Brain microvascular endothelial cell (primary cell): ENCODE data around the gene IL15RA.

Source experiments
- DNase-seq: peaks from one replicate; pipeline ENCODE4 v3.0.0-alpha.2; 2020
- H3K27ac ChIP-seq: fragments of 250-450 bp; sonication (Bioruptor Pico); 2 replicates; pipeline ENCODE4 v1.5.1; 2020; ENCODE audit warnings: mild to moderate bottlenecking, moderate library complexity
- H3K27me3 ChIP-seq: fragments of 250-450 bp; sonication (Bioruptor Pico); replicated peaks from 2 replicates; pipeline ENCODE4 v1.5.1; 2020; ENCODE audit warnings: mild to moderate bottlenecking
- H3K36me3 ChIP-seq: fragments of 250-450 bp; sonication (Bioruptor Pico); replicated peaks from 2 replicates; pipeline ENCODE4 v1.5.1; 2020; ENCODE audit warnings: mild to moderate bottlenecking
- H3K4me3 ChIP-seq: 2 replicates; pipeline ENCODE4 v1.5.1; 2011; ENCODE audit warnings: low read depth, mild to moderate bottlenecking, control low read depth, low read length, moderate library complexity
- in situ Hi-C: cut with HindIII; loops from 2 replicates; pipeline ENCODE4 v1.10.0; 2017; ENCODE audit warnings: low sequenced_read_pairs, low pct_ligation_motif_present
- TF ChIP-seq, protein P1 (sequence below): IDR thresholded peaks from 2 replicates; pipeline ENCODE4 v1.5.1; 2011; ENCODE audit warnings: low read depth, mild to moderate bottlenecking, moderate library complexity, low read length, control low read depth, inconsistent platforms; ENCODE audit errors: missing control alignments

The IL15RA gene

DNA sequence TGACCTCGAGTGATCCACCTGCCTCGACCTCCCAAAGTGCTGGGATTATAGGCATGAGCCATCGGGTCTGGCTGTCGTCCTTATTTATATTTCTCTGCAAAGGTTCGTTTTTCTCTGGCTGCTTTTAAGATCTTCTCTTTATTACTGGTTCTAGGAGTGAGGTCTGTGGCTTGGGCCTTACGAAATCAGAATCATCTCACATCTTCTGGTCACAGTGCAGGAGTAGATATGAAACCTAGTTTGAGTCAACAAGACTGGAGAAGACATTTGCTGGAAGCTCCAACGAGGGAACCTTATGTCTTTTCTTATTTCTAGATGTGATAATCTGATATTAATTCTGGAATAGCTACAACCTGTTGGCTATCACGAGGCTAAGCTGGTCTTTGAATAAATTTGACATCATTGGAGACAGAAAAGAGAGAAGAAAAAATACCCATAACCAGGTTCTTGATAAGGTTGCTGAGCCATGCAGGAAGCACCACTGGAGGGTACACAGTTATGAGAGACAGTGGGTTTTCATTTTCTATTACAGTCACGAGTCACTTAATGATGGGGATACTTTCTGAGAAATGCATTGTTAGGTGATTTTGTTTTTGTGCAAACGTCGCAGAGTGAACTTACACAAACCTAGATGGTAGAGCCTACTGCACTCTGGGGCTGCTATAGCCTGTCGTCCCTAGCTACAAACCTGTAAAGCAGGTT is 25.6 kb upstream of the IL15RA start:
- Histone ChIP-seq H3K27ac (no peak overlapping the region), H3K36me3 (no peaks in the 10 kb centered on the region), H3K4me3 (no peak overlapping the region), H3K27me3 (no peaks in the 10 kb centered on the region)
- DNase-seq = no peak
- in situ Hi-C loops = no loop called here
- TF ChIP-seq, protein P1, sequence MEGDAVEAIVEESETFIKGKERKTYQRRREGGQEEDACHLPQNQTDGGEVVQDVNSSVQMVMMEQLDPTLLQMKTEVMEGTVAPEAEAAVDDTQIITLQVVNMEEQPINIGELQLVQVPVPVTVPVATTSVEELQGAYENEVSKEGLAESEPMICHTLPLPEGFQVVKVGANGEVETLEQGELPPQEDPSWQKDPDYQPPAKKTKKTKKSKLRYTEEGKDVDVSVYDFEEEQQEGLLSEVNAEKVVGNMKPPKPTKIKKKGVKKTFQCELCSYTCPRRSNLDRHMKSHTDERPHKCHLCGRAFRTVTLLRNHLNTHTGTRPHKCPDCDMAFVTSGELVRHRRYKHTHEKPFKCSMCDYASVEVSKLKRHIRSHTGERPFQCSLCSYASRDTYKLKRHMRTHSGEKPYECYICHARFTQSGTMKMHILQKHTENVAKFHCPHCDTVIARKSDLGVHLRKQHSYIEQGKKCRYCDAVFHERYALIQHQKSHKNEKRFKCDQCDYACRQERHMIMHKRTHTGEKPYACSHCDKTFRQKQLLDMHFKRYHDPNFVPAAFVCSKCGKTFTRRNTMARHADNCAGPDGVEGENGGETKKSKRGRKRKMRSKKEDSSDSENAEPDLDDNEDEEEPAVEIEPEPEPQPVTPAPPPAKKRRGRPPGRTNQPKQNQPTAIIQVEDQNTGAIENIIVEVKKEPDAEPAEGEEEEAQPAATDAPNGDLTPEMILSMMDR = no peak

DNA sequence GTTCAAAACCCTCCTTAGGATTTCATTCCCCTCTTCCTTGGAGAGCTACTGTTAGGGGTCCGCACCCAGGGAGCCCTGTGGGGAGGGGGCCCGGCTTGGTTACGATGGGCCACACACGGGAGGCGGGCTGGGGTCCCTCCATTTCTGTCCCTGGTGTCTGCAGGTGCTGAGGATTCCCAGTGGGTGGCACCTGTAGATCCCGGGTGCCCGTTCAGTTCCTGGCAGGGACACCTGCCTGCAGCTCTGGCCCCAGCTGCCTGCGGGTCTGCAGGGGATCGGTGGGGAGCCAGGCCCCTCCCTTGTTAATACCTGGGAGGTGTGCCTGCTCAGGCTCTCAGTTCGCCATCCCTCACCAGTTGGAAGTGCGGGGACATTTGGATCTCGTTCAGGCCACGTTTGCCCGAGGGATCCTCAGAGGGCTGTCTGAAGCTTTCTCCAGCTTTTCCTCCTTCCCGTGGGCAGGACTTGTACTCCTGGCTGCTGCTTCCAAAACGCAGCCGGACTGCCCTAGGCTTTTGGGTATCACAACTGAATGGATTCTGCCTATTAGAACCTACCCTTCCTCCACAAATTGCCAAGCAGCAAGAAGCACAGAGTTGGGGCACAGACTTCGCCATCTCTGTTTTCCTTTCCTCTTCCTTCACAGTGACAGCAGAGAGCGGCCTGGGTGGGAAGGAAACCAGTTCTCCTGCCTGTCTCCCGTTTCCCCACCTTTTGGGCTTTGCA is 22.3 kb upstream of the IL15RA start:
- Histone ChIP-seq H3K36me3 (no peaks in the 10 kb centered on the region), H3K27me3 (no peaks in the 10 kb centered on the region), H3K4me3 (no peak overlapping the region), H3K27ac (no peak overlapping the region)
- no peak for DNase-seq
- in situ Hi-C loops = no loop called here
- TF ChIP-seq, protein P1 = no peak

DNA sequence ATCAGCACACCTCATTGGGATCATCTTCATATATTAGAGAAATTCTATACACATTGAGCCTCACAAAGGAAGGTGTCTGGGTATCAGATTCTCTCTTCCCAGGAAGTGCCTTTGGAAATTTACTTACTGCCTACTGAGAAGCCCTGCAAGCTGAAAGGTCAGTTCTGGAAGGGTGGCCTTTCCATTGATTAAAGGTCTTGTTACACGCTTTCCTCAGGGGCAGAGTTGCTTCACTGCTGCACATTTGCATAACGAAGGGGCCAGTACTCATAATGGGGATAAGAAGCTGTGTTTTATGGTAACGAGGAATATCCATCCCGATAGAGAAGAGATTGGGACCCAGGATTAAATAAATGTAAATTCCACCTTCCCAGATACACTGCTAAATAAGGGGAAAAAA is 19.4 kb upstream of the IL15RA start:
- TF ChIP-seq, protein P1 = no peak
- Histone ChIP-seq H3K27me3 (no peaks in the 10 kb centered on the region), H3K4me3 (no peak overlapping the region), H3K36me3 (no peaks in the 10 kb centered on the region), H3K27ac (no peak overlapping the region)
- in situ Hi-C loops = no loop called here
- DNase-seq = no peak

DNA sequence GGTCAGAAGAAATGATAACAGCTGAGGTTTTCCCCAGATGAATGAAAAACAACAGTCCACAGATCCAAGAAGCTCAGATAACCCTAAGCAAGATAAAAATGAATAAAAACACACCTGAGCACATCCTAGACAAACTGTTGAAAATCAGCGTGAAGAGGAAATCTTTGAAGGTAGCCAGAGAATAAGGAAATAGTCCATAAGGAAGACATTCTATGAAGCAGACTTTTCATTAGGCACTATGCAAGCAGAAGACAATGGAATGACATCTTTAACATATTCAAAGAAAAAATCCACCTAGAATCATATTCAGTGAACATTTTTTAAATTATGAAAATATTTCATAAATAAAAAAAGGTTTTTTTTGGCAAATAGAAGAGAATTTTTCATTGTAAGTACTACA is 15.1 kb upstream of the IL15RA start:
- H3K36me3 ChIP-seq = no peaks in the 10 kb centered on the region
- H3K27me3 ChIP-seq = no peaks in the 10 kb centered on the region
- H3K27ac ChIP-seq = no peak overlapping the region
- TF ChIP-seq, protein P1 = no peak
- in situ Hi-C loops = no loop called here
- no peak overlapping the region for H3K4me3 ChIP-seq
- no peak for DNase-seq

DNA sequence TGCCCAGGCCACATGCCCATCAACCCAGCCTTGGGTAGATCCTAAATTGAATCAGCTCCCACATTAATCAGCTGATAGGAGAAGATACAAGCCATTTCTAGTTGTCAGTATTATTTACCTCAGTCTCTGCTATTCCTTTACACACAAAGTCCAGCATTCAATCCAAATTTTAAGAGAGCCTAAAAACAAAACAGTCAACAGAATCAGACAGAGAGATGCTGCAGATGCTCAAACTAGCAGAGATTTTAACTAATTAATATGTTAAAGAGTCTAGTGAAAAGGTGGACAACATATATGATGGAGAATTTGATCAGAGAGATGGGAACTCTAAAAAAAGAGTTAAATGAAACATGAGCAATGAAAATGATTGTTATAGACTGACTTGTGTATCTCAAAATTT is 14.4 kb upstream of the IL15RA start:
- H3K36me3 ChIP-seq = no peaks in the 10 kb centered on the region
- no peak overlapping the region for H3K4me3 ChIP-seq
- H3K27me3 ChIP-seq = no peaks in the 10 kb centered on the region
- no peak for DNase-seq
- H3K27ac ChIP-seq = no peak overlapping the region
- TF ChIP-seq, protein P1 = no peak
- in situ Hi-C loops = no loop called here
